GM18508 (cell line): ENCODE results near the gene DUOXA1.

Experiments used
- ATAC-seq: cut with Tn5 transposase; IDR thresholded peaks from one replicate; pipeline ENCODE4 v1.9.1; 2021; ENCODE audit warnings: moderate number of reproducible peaks; ENCODE audit not compliant: insufficient read depth, unreplicated experiment

Gene DUOXA1

GRCh38 chr15:45129651-45130129 is at the start of gene DUOXA1, which contains the start of gene DUOX1:
Gene DUOXA1, minus strand, starts transcription at chr15:45129879. Its CDS starts 6,865 bp downstream, at chr15:45123014.
Gene DUOX1, plus strand, starts transcription at chr15:45129994. Its CDS starts 1,973 bp downstream, at chr15:45131967.
- no peak for ATAC-seq

GRCh38 chr15:45177285-45177684 is 47.6 kb upstream of the DUOXA1 start:
- ATAC-seq = no peak

- no peak for ATAC-seq
Observed at GRCh38 chr15:45174577-45174976, 44.9 kb upstream of the DUOXA1 start.

- ATAC-seq = no peak
Observed at GRCh38 chr15:45174069-45174468, 44.4 kb upstream of the DUOXA1 start.

- no peak for ATAC-seq
Observed at GRCh38 chr15:45171912-45172311, 42.2 kb upstream of the DUOXA1 start.

GRCh38 chr15:45169608-45170480 is 40.2 kb upstream of the DUOXA1 start:
- no peak for ATAC-seq

- ATAC-seq = no peak
Observed at GRCh38 chr15:45168751-45169551, 39.3 kb upstream of the DUOXA1 start.

- no peak for ATAC-seq
Observed at GRCh38 chr15:45168286-45168685, 38.6 kb upstream of the DUOXA1 start.

- no peak for ATAC-seq
Observed at GRCh38 chr15:45167631-45168205, 38.0 kb upstream of the DUOXA1 start.

- ATAC-seq = peak; percentile 86
Observed at GRCh38 chr15:45166834-45167630, 37.4 kb upstream of the DUOXA1 start.

GRCh38 chr15:45165536-45165935 is 35.9 kb upstream of the DUOXA1 start:
- ATAC-seq = no peak

- no peak for ATAC-seq
Observed at GRCh38 chr15:45164914-45165313, 35.2 kb upstream of the DUOXA1 start.

GRCh38 chr15:45163508-45163856 is 33.8 kb upstream of the DUOXA1 start:
- ATAC-seq = no peak

GRCh38 chr15:45162771-45163507 is 33.3 kb upstream of the DUOXA1 start:
- no peak for ATAC-seq

- ATAC-seq = no peak
Observed at GRCh38 chr15:45161666-45162065, 32.0 kb upstream of the DUOXA1 start.

- no peak for ATAC-seq
Observed at GRCh38 chr15:45157974-45158373, 28.3 kb upstream of the DUOXA1 start.

- ATAC-seq = no peak
Observed at GRCh38 chr15:45156744-45157455, 27.2 kb upstream of the DUOXA1 start.

GRCh38 chr15:45155739-45156138 is 26.1 kb upstream of the DUOXA1 start:
- no peak for ATAC-seq
